H9 (cell line): ENCODE measurements around the gene ZSWIM8. TPM values are rescaled to one million over a fixed set of nuclear protein-coding genes. Genes with fewer than 3 reads are reported as not detected.

Experiments
- DNase-seq: peaks from one replicate; pipeline ENCODE4 v3.0.0-alpha.2; 2017
- H2AFZ ChIP-seq: one replicate; pipeline ENCODE4 v1.6.1; 2013; ENCODE audit warnings: mild to moderate bottlenecking, low read length, control low read depth, moderate library complexity
- H2AK5ac ChIP-seq: 2 replicates; pipeline ENCODE4 v1.6.1; 2013; ENCODE audit warnings: low read length, control low read depth, mixed read lengths; ENCODE audit not compliant: insufficient read length
- H2BK120ac ChIP-seq: one replicate; pipeline ENCODE4 v1.6.1; 2013; ENCODE audit warnings: low read depth, mild to moderate bottlenecking, low read length, control low read depth, inconsistent platforms; ENCODE audit not compliant: poor library complexity, severe bottlenecking
- H2BK12ac ChIP-seq: 2 replicates; pipeline ENCODE4 v1.6.1; 2013; ENCODE audit warnings: low read length, control low read depth, mixed read lengths, low read depth; ENCODE audit not compliant: insufficient read length
- H2BK15ac ChIP-seq: 2 replicates; pipeline ENCODE4 v1.6.1; 2013; ENCODE audit warnings: low read depth, low read length, control low read depth
- H2BK20ac ChIP-seq: one replicate; pipeline ENCODE4 v1.6.1; 2013; ENCODE audit warnings: low read depth, mild to moderate bottlenecking, low read length, control low read depth, inconsistent platforms; ENCODE audit not compliant: poor library complexity, severe bottlenecking
- H2BK5ac ChIP-seq: 2 replicates; pipeline ENCODE4 v1.6.1; 2013; ENCODE audit warnings: low read length, control low read depth, mixed read lengths; ENCODE audit not compliant: insufficient read length
- H3K14ac ChIP-seq: 2 replicates; pipeline ENCODE4 v1.6.1; 2013; ENCODE audit warnings: low read length, control low read depth; ENCODE audit not compliant: insufficient read depth
- H3K18ac ChIP-seq: 2 replicates; pipeline ENCODE4 v1.6.1; 2013; ENCODE audit warnings: low read depth, mild to moderate bottlenecking, mixed read lengths, low read length, control low read depth; ENCODE audit not compliant: insufficient read length
- H3K23ac ChIP-seq: 2 replicates; pipeline ENCODE4 v1.6.1; 2013; ENCODE audit warnings: low read length, control low read depth, mixed read lengths, low read depth; ENCODE audit not compliant: insufficient read length
- H3K23me2 ChIP-seq: 2 replicates; pipeline ENCODE4 v1.6.1; 2013; ENCODE audit warnings: low read depth, mild to moderate bottlenecking, mixed read lengths, low read length, control low read depth; ENCODE audit not compliant: insufficient read length, poor library complexity, severe bottlenecking
- H3K27ac ChIP-seq: 2 replicates; pipeline ENCODE4 v1.5.1; 2013; ENCODE audit warnings: low read length, control low read depth, mixed read lengths, low read depth; ENCODE audit not compliant: insufficient read length
- H3K27me3 ChIP-seq: 2 replicates; pipeline ENCODE4 v1.6.1; 2013; ENCODE audit warnings: low read length, control low read depth, inconsistent platforms; ENCODE audit not compliant: insufficient read depth
- H3K4ac ChIP-seq: 2 replicates; pipeline ENCODE4 v1.6.1; 2013; ENCODE audit warnings: low read depth, mild to moderate bottlenecking, control low read depth, inconsistent platforms, low read length, moderate library complexity
- H3K4me1 ChIP-seq: 2 replicates; pipeline ENCODE4 v1.6.1; 2013; ENCODE audit warnings: low read length, control low read depth, inconsistent platforms; ENCODE audit not compliant: insufficient read depth
- H3K4me2 ChIP-seq: 2 replicates; pipeline ENCODE4 v1.6.1; 2013; ENCODE audit warnings: low read length, control low read depth, mixed read lengths; ENCODE audit not compliant: insufficient read length, insufficient read depth
- H3K56ac ChIP-seq: 2 replicates; pipeline ENCODE4 v1.6.1; 2013; ENCODE audit warnings: low read depth, mild to moderate bottlenecking, mixed read lengths, low read length, control low read depth; ENCODE audit not compliant: insufficient read length
- H3K79me1 ChIP-seq: 2 replicates; pipeline ENCODE4 v1.6.1; 2013; ENCODE audit warnings: low read depth, mild to moderate bottlenecking, moderate library complexity, low read length, control low read depth, inconsistent platforms; ENCODE audit not compliant: insufficient read depth, poor library complexity, severe bottlenecking
- H3K79me2 ChIP-seq: 2 replicates; pipeline ENCODE4 v1.6.1; 2013; ENCODE audit warnings: low read length, control low read depth, inconsistent platforms; ENCODE audit not compliant: insufficient read depth
- H3K9ac ChIP-seq: 2 replicates; pipeline ENCODE4 v1.6.1; 2013; ENCODE audit warnings: low read length, control low read depth, mixed read lengths; ENCODE audit not compliant: insufficient read length; ENCODE audit errors: extremely low read depth
- H3K9me3 ChIP-seq: one replicate; pipeline ENCODE4 v1.6.1; 2013; ENCODE audit warnings: low read depth, low read length, inconsistent platforms; ENCODE audit not compliant: control insufficient read depth
- H3T11ph ChIP-seq: one replicate; pipeline ENCODE4 v1.6.1; 2013; ENCODE audit warnings: mild to moderate bottlenecking, low read length, control low read depth, inconsistent platforms
- H4K20me1 ChIP-seq: one replicate; pipeline ENCODE4 v1.6.1; 2013; ENCODE audit not compliant: control insufficient read depth, insufficient read length, insufficient read depth
- H4K5ac ChIP-seq: 2 replicates; pipeline ENCODE4 v1.6.1; 2013; ENCODE audit warnings: low read depth, mild to moderate bottlenecking, mixed read lengths, low read length, control low read depth; ENCODE audit not compliant: insufficient read length
- H4K8ac ChIP-seq: replicated peaks from 2 replicates; pipeline ENCODE4 v1.6.1; 2013; ENCODE audit warnings: low read length, control low read depth, mixed read lengths, low read depth; ENCODE audit not compliant: insufficient read length
- H4K91ac ChIP-seq: 2 replicates; pipeline ENCODE4 v1.6.1; 2013; ENCODE audit warnings: low read depth, mild to moderate bottlenecking, moderate library complexity, mixed read lengths, low read length, control low read depth; ENCODE audit not compliant: insufficient read length
- H3K27ac Mint-ChIP-seq, 3 experiments: 2 replicates in 2 of 3; 3 replicates in 1 of 3; pipeline ENCODE4 v1.8.0; 2020 to 2021; ENCODE audit warnings: mixed read lengths in 3 of 3, mild to moderate bottlenecking in 1 of 3, moderate library complexity in 1 of 3
- H3K27me3 Mint-ChIP-seq: 2 replicates; pipeline ENCODE4 v1.8.0; 2021; ENCODE audit warnings: low read depth, mild to moderate bottlenecking, moderate library complexity, mixed read lengths
- H3K36me3 Mint-ChIP-seq, 3 experiments: 2 replicates in 2 of 3; 3 replicates in 1 of 3; pipeline ENCODE4 v1.8.0; 2020 to 2021; ENCODE audit warnings: low read depth in 3 of 3, mixed read lengths in 3 of 3; ENCODE audit not compliant: insufficient read depth in 1 of 3
- H3K4me1 Mint-ChIP-seq, 2 experiments: 2 replicates each; pipeline ENCODE4 v1.8.0; 2020; ENCODE audit warnings: mixed read lengths in 2 of 2
- H3K4me3 Mint-ChIP-seq, 2 experiments: 2 replicates in 1 of 2; 3 replicates in 1 of 2; pipeline ENCODE4 v1.8.0; 2020 to 2021; ENCODE audit warnings: mild to moderate bottlenecking in 2 of 2, mixed read lengths in 2 of 2, moderate library complexity in 1 of 2
- H3K9me3 Mint-ChIP-seq, 2 experiments: 2 replicates in 1 of 2; 3 replicates in 1 of 2; pipeline ENCODE4 v1.8.0; 2020; ENCODE audit warnings: mild to moderate bottlenecking in 2 of 2, mixed read lengths in 2 of 2, moderate library complexity in 1 of 2
- WGBS: extraction: QIAGEN DNeasy Blood & Tissue Kit; methylation state at CpG from one replicate; pipeline ENCODE4 v1.1.7; 2013; ENCODE audit warnings: missing lambda C conversion rate, low lambda C conversion rate, mixed read lengths; ENCODE audit not compliant: insufficient read length; ENCODE audit errors: extremely low coverage; 5-methylcytosine and 5-hydroxymethylcytosine counted together
- total RNA-seq: library from RNA; stranded (reverse); gene quantifications from 2 replicates; pipeline ENCODE4 v1.2.1, GENCODE V29; 2021
- TF ChIP-seq, protein P1 (sequence below): fragments of 200-600 bp; sonication (generic); conservative IDR thresholded peaks from 3 replicates; pipeline ENCODE4 v1.8.0; 2021; ENCODE audit warnings: antibody characterized with exemption, mild to moderate bottlenecking

The ZSWIM8 gene
- total RNA-seq, 1 experiment from 2014 or later = 41.0 TPM

DNA sequence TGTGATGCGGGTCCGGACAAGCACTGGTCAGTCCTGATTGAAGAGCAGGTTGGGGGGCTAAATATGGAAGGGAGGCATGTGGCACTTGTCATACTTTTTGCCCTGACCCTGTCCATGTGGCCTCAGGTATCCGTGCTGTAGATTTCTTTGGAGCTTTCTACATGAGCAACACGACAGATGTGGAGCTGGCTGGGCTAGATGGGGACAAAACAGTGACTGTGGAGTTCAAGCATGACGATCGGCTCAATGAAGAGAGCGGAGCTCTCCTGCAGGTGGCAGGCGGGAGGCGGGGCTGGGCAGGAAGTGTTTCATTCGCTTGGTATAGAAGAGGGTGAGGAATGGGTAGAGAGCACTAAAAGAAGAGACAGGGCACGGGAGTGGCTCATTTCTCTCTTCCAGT lies 16.5 kb upstream of the ZSWIM8 start:
- H3K27ac ChIP-seq = no peak overlapping the region
- peak overlapping the region in 1 of 2 experiments; percentile 35; a peak in 1 of 5 replicates for H3K4me3 Mint-ChIP-seq
- DNase-seq = peak; percentile 55

More for the DNA sequence above, 16.5 kb upstream of the ZSWIM8 start:
- H2AFZ ChIP-seq = no peak overlapping the region
- TF ChIP-seq, protein P1, sequence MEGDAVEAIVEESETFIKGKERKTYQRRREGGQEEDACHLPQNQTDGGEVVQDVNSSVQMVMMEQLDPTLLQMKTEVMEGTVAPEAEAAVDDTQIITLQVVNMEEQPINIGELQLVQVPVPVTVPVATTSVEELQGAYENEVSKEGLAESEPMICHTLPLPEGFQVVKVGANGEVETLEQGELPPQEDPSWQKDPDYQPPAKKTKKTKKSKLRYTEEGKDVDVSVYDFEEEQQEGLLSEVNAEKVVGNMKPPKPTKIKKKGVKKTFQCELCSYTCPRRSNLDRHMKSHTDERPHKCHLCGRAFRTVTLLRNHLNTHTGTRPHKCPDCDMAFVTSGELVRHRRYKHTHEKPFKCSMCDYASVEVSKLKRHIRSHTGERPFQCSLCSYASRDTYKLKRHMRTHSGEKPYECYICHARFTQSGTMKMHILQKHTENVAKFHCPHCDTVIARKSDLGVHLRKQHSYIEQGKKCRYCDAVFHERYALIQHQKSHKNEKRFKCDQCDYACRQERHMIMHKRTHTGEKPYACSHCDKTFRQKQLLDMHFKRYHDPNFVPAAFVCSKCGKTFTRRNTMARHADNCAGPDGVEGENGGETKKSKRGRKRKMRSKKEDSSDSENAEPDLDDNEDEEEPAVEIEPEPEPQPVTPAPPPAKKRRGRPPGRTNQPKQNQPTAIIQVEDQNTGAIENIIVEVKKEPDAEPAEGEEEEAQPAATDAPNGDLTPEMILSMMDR = peak; percentile 31; the same call in 1 of the 3 replicates
- H4K5ac ChIP-seq = no peak overlapping the region
- H3K14ac ChIP-seq = no peak overlapping the region
- no peak overlapping the region for H3K23ac ChIP-seq
- WGBS = no CpG with 5 or more reads among the region's 11 CpGs
- no peaks in the 10 kb centered on the region for H3K27me3 Mint-ChIP-seq
- no peaks in the 10 kb centered on the region for H3K9me3 ChIP-seq
- no peaks in the 10 kb centered on the region for H3K79me2 ChIP-seq
- peak overlapping the region in 1 of 3 experiments; percentile 20; a peak in 2 of 7 replicates for H3K27ac Mint-ChIP-seq
- H2BK12ac ChIP-seq = no peak overlapping the region
- H3T11ph ChIP-seq = no peak overlapping the region
- peaks cover 16 to 21% of the 10 kb centered on the region in 2 experiments for H3K4me1 Mint-ChIP-seq
- peaks cover 28 to 76% (median 58%) of the 10 kb centered on the region in 3 experiments for H3K36me3 Mint-ChIP-seq
- H2BK120ac ChIP-seq = no peak overlapping the region
- H3K79me1 ChIP-seq = no peaks in the 10 kb centered on the region
- H3K56ac ChIP-seq = no peak overlapping the region
- no peak overlapping the region for H4K91ac ChIP-seq
- no peak overlapping the region for H2AK5ac ChIP-seq
- no peak overlapping the region for H3K4me2 ChIP-seq
- no peak overlapping the region for H4K8ac ChIP-seq
- H2BK20ac ChIP-seq = no peak overlapping the region
- no peak overlapping the region for H2BK15ac ChIP-seq
- H3K9me3 Mint-ChIP-seq = no peaks in the 10 kb centered on the region
- H3K27me3 ChIP-seq = no peaks in the 10 kb centered on the region
- H2BK5ac ChIP-seq = no peak overlapping the region
- H3K4ac ChIP-seq = no peak overlapping the region
- peaks cover 3% of the 10 kb centered on the region; the same call in 1 of the 2 replicates for H3K4me1 ChIP-seq
- no peaks in the 10 kb centered on the region for H4K20me1 ChIP-seq
- no peak overlapping the region for H3K9ac ChIP-seq
- H3K23me2 ChIP-seq = peaks cover 3% of the 10 kb centered on the region
- H3K18ac ChIP-seq = no peak overlapping the region
